Omental fat pad (tissue), 4 donors: Measurements from ENCODE around the gene CLDN10. TPM values are rescaled to one million over a fixed set of nuclear protein-coding genes. Genes with fewer than 3 reads are reported as not detected.

Experiments used
- total RNA-seq, 4 donors: library from RNA; depleted of rRNA; stranded (reverse); fragments of >200 nt; gene quantifications; one replicate each; pipeline ENCODE4 v1.1.0, GENCODE V29; 2016

Gene CLDN10
- total RNA-seq, 4 donors from 2014 or later: 0.47 to 0.69 TPM; not detected in 2

Other genes with a start within 250 kb of the CLDN10 start
- gene DZIP1, start 92.0 kb downstream of the CLDN10 start, total RNA-seq: 10 to 100 TPM in 1 of 4 donors, 1 to 10 TPM in 3; 6.6 to 18.0 (median 8.5) TPM
- 10 to 100 TPM; 48.1 to 54.4 (median 52.3) TPM for gene DNAJC3, start 124.4 kb downstream of the CLDN10 start, total RNA-seq